ENCODE results near the gene RGS12. TPM values are rescaled to one million over a fixed set of nuclear protein-coding genes. Genes with fewer than 3 reads are reported as not detected.

RGS12 gene
- total RNA-seq, 1 donor from 2014 or later, result 67.5 TPM

DNA sequence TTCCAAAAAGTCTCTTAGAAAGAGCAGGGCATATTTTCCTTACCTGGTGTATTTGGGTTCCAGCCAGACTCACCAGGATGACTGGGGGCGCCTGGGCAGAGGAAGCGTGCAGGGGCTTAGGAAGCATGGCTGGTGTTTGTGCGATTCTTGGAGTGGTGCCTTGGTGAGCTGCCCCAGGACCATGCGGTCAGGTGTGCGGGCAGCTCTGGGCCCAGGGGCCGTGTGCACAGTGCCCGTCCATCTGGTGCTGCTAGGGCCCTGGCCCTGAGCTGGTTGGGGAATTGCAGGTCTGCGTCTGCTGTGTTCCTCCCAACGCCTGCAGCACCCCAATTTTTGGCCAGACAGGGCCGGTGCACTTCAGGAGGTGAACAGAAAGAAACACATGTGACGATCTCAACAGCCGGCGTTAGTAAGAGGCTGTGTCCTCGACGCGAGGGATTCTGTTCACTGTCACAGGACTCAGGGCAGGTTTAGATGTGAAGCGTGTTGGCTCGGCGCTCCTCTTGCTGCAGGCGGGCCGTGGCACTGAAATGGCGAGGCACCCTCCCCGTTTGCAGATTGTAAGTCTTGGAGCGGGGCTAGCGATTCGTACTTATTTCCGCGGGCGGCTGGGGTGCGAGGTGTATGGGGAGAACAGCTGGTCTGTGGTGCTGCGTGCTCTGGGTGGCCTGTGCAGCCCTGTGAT lies 15.2 kb downstream of the RGS12 start:
- peaks cover 49% of the 10 kb centered on the region for H3K4me1 Mint-ChIP-seq (ENCODE audit: unreplicated experiment)
- peak; percentile 39 for DNase-seq (ENCODE audit: extremely low spot score, unreplicated experiment)

DNA sequence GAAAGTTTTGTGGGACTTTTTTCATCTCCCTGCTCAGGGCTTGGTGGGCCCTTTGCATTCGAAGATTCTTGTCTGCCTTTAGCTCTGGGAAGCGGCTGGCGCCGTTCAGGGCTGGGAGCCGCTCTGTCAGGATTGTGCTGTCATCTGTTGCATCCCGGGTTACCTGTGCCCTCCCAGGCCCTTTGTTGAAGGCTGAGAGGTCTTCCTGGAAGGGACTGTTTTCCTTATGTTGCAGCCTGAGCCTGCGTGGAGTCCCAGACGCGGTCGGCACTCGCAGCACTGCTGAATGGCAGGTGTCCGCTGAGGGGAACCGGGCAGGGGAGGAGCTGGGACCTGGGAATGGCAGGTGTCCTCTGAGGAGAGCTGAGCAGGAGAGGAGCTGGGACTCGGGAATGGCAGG lies 15.9 kb downstream of the RGS12 start:
- no peaks in the 10 kb centered on the region for H3K9me3 Mint-ChIP-seq
- DNase-seq (ENCODE audit: extremely low spot score, unreplicated experiment), result peak; percentile 57
- H3K27me3 Mint-ChIP-seq, result no peaks in the 10 kb centered on the region
- no peaks in the 10 kb centered on the region for H3K36me3 Mint-ChIP-seq
- TF ChIP-seq, protein P1, sequence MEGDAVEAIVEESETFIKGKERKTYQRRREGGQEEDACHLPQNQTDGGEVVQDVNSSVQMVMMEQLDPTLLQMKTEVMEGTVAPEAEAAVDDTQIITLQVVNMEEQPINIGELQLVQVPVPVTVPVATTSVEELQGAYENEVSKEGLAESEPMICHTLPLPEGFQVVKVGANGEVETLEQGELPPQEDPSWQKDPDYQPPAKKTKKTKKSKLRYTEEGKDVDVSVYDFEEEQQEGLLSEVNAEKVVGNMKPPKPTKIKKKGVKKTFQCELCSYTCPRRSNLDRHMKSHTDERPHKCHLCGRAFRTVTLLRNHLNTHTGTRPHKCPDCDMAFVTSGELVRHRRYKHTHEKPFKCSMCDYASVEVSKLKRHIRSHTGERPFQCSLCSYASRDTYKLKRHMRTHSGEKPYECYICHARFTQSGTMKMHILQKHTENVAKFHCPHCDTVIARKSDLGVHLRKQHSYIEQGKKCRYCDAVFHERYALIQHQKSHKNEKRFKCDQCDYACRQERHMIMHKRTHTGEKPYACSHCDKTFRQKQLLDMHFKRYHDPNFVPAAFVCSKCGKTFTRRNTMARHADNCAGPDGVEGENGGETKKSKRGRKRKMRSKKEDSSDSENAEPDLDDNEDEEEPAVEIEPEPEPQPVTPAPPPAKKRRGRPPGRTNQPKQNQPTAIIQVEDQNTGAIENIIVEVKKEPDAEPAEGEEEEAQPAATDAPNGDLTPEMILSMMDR (conservative IDR thresholded peaks at IDR 0.05), result no peak
- no peak overlapping the region for H3K27ac Mint-ChIP-seq
- H3K4me1 Mint-ChIP-seq (ENCODE audit: unreplicated experiment), result peaks cover 45% of the 10 kb centered on the region
- H3K4me3 Mint-ChIP-seq, result no peak overlapping the region

More for the DNA sequence above, 15.2 kb downstream of the RGS12 start:
- no peaks in the 10 kb centered on the region for H3K27me3 Mint-ChIP-seq
- H3K27ac Mint-ChIP-seq, result peak overlapping the region; percentile 49
- no peak overlapping the region for H3K4me3 Mint-ChIP-seq
- no peaks in the 10 kb centered on the region for H3K36me3 Mint-ChIP-seq
- no peaks in the 10 kb centered on the region for H3K9me3 Mint-ChIP-seq
- TF ChIP-seq, protein P1 (conservative IDR thresholded peaks at IDR 0.05), result no peak

DNA sequence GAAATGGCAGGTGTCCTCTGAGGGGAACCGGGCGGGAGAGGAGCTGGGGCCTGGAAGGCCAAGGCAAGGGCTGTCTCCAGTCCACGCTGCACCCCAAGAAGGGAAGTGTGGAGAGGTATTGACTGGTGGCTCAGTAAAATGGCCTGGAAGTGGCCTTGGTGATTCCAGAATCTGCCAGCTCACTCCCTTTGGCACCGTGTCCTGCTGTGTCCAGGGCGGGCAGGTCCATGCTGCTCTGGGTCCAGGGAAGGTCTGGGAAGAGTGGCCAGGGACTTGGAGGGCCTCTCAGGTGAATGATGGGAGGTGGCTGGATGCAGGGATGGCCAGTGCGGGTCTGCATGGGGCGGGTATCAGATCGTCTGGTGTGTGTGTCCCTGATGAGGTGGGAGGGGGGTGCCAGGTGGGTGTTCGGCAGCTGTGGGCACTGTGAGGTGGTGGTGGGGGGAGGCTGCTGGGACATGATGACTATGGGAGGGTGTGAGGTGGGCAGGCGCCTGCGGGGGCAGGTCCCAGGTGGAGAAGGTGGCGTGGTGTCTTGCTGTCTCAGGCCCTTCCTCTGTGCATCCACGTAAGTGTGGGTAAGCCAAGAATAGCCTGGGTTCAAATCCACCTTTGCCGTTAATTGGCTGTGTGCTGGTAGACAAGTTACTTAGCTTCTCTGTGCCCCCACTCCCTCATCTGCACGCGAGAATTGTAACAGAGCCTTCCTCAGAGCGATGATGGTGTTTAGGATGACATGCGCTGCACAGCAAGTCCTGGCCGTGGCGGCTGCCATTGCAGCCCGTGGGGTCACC lies 17.7 kb downstream of the RGS12 start:
- peak; percentile 66 for DNase-seq (ENCODE audit: extremely low spot score, unreplicated experiment)
- H3K4me1 Mint-ChIP-seq (ENCODE audit: unreplicated experiment), result peaks cover 31% of the 10 kb centered on the region
- H3K27ac Mint-ChIP-seq, result no peak overlapping the region
- TF ChIP-seq, protein P1 (conservative IDR thresholded peaks at IDR 0.05), result no peak
- no peaks in the 10 kb centered on the region for H3K27me3 Mint-ChIP-seq
- H3K36me3 Mint-ChIP-seq, result no peaks in the 10 kb centered on the region
- H3K4me3 Mint-ChIP-seq, result no peak overlapping the region
- no peaks in the 10 kb centered on the region for H3K9me3 Mint-ChIP-seq

DNA sequence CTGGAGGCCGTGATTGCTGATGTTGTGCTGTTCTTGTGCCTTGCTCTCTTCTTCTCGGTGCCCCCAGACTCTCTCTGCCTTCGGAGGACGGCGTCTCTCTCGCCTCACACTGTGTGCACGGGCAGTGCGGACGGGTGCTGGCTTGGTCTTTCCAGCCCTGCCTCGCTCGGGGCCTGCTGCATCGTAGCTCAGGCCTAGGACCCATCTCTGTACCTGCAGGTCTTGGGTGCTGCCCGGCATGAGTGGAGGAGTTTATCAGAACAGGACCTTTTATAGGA lies 18.2 kb downstream of the RGS12 start:
- no peak overlapping the region for H3K4me3 Mint-ChIP-seq
- no peak overlapping the region for H3K27ac Mint-ChIP-seq
- H3K9me3 Mint-ChIP-seq, result no peaks in the 10 kb centered on the region
- no peak for DNase-seq (ENCODE audit: extremely low spot score, unreplicated experiment)
- H3K36me3 Mint-ChIP-seq, result peaks cover 4% of the 10 kb centered on the region
- H3K4me1 Mint-ChIP-seq (ENCODE audit: unreplicated experiment), result peaks cover 26% of the 10 kb centered on the region
- TF ChIP-seq, protein P1 (conservative IDR thresholded peaks at IDR 0.05), result no peak
- no peaks in the 10 kb centered on the region for H3K27me3 Mint-ChIP-seq

DNA sequence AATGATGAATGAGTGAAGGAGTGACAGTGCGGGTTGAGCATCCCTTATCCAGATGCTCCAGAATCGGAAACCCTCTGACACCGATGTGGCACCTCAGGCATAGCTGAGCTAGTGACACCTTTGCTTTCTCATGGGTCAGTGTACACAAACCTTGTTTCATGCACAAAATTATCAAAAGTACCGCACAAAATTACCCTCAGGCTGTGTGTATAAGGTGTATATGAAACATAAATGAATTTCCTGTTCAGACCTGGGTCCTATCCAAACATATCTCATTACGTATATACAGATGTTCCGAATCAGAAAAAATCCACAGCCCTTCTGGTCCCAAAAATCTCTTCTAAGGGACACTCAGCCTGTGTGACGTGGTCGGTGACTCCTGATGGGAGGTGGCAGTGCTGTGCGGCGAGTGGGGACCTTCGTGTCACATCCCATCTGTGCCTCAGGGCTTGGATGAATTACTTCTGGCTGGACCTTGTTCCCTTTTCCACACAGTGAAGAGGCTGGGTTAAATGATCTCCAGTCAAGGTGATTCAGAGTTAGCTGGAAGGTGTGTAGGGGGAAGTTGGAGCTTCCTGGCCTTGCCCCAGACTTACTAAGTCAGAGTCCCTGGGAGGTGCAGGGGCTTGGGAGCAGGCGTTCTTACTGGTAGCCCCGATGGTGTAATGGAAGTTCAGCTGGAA lies 18.8 kb downstream of the RGS12 start:
- Mint-ChIP-seq H3K9me3 (no peaks in the 10 kb centered on the region), H3K36me3 (peaks cover 10% of the 10 kb centered on the region), H3K27me3 (no peaks in the 10 kb centered on the region), H3K4me3 (no peak overlapping the region), H3K27ac (peak overlapping the region; percentile 7), H3K4me1 (ENCODE audit: unreplicated experiment) (peaks cover 24% of the 10 kb centered on the region)
- TF ChIP-seq, protein P1 (conservative IDR thresholded peaks at IDR 0.05), result no peak
- DNase-seq (ENCODE audit: extremely low spot score, unreplicated experiment), result peak; percentile 24

Data from type B pancreatic cell (in vitro differentiated cells).